ENCODE results near the gene SLC6A18.

- no peak for TF ChIP-seq EZH2phosphoT487 (IDR thresholded peaks at IDR 0.05; ENCODE audit: borderline replicate concordance, low read length)
- TF ChIP-seq CTCF (IDR thresholded peaks at IDR 0.05; ENCODE audit: low read depth, low read length, poor library complexity, severe bottlenecking): no peak
Measured at GRCh38 chr5:1265461-1266455, 40.6 kb downstream of the SLC6A18 start.
